Raji (cell line): ENCODE data around the gene CALML3.

Experiments used
- POLR2A ChIP-seq: IDR thresholded peaks from 2 replicates; pipeline ENCODE4 v1.6.1; 2011; ENCODE audit warnings: low read depth, low read length, control low read depth; ENCODE audit not compliant: insufficient read depth

Gene CALML3

DNA sequence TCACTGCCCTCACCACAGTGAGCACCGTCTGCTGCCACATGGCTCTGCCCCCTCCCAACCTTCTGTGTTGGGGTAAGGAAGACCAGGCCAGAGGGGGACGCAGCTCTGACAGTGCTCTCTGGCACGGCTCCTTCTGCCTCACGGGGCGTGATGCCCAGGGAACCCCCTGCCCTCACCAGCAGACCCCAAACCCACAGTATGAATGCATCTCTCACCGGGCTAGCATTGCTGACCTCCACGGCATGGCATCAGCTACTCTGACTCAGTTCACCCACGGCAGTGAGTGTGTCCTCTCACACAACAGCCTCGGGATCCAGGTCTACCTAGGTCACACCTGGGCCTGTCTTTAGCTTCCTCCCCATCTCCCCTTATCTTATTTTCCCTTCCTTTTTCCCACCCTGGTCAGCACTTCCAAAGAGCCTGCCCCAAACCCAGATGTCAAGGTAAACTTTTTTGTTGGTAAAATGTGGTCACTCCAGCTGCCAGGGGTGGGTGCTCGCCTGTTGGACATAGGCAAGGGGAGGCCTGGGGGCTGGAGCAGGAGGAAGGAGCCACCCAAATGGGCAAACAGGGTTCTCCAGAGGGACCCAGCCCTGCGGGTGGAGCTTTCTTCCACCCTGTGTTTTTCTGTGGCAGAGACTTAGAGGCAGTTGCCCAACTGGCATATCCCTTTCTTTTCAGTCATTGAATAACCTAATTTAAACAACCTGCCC lies 4.4 kb downstream of the CALML3 start:
- TF ChIP-seq POLR2A: no peak

DNA sequence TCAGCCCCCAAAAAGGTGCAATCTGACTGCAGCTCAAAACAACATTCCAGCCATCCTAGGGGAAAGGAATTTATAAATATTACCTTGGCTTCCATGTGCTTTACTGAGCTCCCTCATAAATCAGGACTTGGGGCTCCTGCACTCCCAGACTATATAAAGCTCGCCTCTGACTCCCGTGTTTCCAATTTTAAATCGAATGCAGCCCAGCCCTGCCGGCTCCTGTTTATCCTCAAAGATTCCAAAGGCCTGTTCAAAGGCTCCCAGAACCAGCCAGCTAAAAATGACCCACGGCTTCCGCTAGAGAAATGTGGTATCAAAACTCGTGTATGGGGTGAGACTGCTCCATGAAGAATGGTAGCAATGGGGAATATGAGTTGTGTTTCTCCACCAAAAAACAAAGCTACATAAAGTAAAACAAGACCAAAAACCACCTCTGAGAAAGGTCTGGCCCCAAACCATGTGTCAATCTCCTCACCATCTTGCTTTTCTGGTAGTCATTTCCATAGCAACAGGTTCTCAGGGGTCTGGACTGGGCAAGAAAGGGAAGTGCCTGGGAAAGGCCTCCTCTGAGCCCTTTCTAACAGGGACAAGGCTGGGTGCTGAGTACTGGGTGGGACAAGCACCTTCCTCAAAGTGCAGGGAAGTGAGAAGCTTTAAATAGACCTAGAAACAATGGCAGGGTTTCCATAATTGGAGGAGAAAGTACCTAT lies 5.1 kb downstream of the CALML3 start:
- TF ChIP-seq POLR2A: no peak

DNA sequence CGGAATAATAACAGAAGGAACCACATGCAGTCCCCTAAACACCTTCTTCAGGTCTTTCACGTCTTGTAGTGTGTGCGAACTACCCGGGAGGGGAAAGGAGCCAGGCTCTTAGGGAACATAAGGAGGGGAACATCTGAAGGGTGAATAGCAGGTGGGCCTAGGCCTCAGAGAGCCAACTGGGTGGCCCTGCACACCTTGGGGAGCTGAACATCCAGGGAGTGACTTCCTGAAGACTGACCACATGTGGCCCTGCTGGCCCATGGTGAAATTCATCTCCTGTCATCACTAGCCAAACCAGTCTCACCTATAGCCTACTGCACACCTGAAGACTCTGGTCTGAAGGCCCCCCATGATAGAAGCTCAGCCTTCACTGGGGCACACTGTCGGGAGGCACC lies 5.6 kb downstream of the CALML3 start:
- TF ChIP-seq POLR2A: no peak

DNA sequence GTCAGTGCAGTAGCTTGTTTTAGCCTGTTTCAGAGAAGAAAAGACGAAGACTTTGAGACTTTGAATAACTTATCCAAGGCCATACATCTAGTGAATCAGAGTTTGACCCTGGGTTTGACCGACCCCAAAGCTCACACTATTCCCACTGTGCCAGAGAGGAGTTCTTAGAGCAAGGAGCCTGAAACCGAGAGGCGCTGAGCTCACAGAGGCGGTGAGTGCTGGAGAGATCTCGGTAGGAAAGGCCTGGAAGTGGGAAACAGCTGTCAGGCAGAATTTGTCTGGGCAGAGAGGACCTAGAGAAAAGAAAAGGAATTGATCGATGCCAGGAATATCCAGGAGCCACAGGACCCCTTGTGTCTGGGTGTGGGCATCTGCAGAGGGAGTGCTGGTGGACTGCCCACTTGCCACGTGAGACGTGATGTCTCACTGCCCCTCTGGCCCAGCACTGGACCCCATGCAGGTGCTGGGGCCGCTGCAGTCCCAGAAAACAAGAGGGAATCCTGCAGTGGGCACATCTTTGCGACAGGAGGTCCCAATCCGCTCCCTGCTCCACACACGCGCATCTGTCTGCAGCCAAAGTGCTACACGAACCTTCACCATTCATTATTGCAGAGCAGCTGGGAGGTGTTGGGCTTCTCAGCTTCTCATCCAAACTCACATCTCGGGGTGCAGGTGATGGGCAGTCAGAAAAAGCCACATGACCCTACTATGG lies 6.2 kb downstream of the CALML3 start:
- TF ChIP-seq POLR2A: no peak

DNA sequence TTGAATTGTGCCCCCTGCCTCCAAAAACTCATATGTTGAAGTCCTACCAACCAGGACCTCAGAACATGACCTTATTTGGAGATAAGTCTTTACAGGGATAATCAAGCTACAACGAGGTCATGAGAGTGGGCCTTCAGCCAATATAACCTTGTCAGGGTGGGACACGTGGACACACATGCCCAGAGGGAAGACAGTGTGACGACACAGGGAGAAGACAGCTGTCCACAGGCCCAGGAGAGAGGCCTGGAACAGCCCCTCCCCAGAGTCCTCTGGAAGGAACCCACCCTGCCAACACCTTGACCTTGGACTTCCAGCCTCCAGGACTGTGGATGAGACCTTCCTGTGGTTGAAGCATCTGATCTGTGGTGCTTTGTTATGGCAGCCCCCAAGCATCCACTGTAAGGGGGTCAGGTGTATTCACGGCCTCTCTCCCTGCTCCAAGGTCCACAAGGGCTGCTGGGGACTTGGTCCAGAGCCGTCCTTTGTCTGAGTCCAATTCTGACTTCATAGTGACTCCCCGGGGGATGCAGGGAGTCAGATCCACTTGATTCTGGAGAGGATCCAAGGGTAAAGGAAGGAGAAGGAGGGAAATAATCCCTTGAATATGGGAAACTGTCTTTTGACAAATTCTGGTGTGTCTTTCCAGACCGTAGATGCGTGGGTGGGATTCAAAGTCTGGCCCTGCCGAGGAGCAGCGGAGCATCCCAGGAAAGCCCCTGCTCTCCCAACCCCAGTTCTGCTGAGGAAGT lies 7.0 kb downstream of the CALML3 start:
- no peak for TF ChIP-seq POLR2A

DNA sequence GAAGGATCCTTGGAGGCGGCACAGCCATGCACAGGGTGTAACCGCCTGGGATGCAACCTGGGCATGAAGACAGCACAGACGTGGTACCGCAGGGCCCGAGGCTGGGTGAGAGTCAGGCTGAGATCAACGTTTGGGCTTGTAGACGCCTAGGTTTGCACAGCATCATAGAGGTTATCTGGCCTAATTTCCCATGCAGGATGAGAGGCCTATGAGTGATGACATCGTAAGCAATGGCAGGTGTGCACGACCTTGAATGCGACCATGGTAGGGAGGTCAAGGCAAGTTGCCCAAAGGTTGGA lies 7.5 kb downstream of the CALML3 start:
- TF ChIP-seq POLR2A: no peak

DNA sequence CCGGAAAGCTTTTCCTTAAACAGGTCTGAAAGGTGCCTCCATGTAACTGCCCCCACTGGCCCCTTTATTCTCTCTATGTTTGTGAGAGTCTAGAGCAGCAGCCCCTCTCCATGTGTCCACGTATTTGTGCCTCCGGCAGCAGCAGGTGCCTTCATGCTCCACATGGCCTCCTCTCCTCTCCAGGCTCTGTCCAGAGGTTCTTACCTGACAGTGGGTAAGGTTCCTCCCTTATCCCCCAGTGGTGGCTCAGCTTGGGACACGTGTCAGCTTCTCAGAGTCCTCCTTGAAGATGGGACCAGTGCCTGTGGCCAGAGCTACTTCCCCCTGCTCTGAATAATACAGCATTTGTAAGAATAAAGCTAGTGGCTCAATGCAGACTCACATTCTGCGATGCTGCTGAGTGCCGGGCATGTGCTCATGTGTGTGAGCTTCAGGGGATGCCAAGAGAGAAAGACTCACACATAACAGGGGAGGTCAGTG lies 7.9 kb downstream of the CALML3 start:
- no peak for TF ChIP-seq POLR2A

DNA sequence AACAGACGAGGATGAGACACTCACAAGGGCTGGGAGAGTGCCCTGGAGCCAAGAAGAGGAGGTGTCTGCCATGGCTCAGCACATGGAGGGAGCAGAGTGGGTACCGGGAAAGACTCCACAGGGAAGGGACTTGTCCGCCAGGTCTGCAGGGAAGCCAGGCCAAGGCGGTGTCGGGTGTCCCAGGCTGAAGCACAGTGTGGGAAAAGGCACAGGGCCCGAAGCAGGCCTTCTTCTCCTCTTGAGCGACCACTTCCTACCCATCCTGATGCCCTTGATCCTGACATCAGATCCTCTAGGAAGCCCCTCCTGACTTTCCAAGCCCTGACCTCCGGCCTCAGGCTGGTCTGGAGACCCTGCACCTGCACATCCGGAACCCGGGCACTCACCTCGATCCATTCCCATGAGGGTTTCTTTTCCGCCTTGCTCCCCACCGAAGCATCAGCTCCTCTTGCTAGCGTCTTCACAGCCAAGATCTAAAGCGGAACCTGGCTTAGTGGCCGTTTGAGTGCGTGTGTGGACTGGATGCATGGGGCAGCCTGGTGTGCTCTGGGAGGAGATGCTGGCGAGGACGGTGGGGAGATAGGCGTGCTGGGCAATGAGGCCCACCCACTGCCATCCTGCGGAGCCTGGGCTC lies 8.5 kb downstream of the CALML3 start:
- no peak for TF ChIP-seq POLR2A

DNA sequence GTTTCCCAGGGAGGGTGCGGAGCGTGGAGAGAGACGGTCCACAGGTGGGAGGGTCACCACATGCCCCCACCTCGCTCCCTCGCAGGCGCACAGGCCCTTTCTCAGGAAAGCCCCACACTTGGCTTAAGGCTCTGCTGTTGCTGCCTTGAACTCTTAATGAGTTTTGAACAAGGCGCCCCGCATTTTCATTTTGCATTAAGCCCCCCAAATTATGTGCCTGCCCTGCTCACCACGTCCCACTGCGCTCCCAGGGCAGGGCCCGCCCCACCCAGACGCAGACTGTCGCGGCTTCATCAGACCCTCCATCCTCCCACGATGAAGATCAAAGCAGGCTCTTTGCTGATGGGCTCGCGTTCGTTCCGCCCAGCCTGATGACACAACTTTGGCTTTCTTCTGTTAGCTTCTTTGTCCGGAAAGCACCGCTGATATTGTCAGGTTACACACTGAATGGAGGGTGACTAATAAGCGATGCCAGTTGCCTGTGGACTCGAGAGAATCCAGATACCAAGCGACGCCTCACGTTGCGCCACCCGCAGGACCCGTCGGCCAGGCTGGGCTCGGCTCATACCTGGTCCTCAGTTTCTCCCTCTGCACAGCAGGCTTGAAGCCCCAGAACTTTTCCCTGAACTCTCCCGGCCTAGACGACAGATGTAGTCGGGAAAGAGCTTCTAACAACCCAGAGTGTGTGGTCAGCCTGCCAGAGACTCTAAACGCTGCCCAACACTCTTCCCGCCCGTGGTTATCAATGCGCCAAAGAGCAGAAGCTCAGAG lies 9.5 kb downstream of the CALML3 start:
- no peak for TF ChIP-seq POLR2A

DNA sequence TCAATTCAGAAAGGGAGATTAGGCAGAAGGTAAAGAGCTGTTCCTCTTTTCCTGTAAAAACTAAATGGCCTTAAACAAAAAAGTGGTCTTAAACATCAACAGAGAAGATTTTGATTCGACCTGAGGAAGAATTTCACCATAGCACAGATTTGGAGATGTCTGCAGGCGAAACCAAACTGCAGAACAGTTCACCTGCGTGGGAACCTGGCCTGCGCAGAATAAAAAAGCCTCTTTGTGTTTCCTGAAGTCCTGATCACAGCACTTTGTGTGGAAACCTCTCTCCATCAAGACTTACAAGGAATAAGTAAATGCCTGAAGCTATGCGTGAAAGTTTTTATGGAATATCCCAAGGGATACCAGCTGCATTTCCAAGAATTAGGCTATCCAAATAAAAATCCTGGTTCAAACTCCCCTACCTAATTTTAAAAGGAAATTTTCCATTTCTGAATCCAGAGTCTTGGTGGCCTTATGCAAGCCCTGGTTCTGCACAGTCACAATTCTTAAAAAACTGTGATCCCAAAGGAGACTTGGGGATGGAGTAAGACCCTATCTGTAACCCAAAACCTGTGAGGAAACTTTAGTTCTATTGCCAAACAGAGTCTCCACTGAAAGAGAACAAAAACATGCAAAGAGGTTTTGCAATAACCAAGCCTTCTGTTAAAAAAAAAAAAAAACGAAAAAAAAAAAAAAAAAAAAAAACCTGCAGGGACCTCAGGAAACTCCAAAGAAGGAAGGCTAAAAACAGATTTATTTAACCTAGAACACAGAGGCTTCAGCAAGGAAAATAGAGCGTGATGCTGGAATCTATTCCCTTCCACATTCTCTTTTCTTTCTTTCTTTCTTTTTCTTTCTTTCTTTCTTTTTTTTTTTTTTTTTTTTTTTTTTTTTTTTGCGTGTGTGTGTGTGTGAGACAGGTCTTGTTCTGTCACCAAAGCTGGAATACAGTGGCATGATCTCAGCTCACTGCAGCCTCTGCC lies 10.4 kb downstream of the CALML3 start:
- TF ChIP-seq POLR2A: no peak

DNA sequence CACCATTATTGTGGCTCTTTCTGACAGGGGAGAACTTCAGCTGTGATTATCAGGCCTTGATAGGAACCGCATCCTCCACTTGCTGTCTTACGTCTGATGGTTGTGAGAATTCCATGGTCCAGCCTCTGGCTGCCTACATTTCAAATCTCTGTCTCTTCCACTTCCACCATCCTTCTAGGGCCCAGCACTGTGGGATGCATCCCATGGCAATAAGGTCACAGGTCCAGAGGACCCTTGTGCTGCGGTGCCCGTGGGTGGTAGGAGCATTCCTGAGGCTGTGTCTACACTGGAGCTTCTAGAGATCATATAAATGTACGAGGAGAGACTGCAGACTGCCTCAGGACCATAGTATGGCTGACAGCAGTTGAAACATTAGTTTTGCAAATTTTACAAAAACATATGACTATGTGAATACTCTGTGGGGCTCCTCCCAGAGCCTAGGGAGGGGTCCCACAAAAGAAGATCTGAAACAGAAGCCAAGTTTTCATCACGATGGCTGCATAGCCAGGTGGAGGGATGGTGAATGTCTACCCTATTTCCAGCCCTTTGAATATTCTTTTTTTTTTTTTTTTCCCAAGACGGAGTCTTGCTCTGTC lies 11.8 kb downstream of the CALML3 start:
- TF ChIP-seq POLR2A: no peak

DNA sequence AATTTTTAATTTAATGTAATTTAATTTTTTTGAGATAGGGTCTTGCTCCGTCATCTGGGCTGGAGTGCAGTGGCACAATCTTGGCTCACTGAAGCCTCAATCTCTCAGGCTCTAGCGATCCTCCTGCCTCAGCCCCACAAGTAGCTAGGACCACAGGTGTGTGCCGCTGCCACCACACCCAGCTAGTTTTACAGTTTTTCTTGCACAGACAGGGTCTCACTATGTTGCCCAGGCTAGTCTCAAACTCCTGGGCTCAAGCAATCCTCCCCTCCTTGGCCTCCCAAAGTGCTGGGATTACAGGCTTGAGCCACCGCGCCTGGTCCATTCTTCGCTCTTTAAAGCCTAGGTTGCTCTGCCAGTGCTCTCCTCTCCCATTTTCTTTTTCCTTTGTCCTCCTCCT lies 12.9 kb downstream of the CALML3 start:
- TF ChIP-seq POLR2A: no peak

DNA sequence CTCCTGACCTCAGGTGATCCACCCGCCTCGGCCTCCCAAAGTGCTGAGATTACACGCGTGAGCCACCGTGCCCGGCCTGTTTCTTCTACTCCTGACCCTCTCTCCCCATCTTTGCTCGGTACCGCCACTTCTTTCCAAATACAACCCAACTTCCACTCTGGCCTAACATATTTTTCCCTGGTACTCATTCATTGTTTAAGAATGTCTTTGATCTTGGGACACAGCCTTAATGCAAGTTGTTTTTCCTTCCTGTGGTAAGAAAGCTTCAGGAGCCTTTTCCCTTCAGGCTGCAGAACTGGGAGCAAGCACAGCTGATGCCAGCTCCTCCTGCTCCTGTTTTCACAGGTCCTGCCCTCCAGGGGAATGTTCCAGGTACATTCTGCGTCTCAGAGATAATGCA lies 13.7 kb downstream of the CALML3 start:
- no peak for TF ChIP-seq POLR2A
